ENCODE results near the gene CFAP53.
A peak's percentile ranks its signal among the peaks of the same experiment; 100 is the strongest.
"Not testable (repeated sequence)": the region's sequence is repeated elsewhere in the genome, so short reads cannot be mapped to it uniquely, and the experiment has no call there.

CFAP53 gene

GRCh38 chr18:50268022-50268747 is 1.9 kb upstream of the CFAP53 start:
- Histone ChIP-seq H3K27ac (peak overlapping the region in 6 of 11 experiments; percentile 5 to 58 (median 23); a peak in 8 of 22 replicates), H3K27me3 (no peaks in the 10 kb centered on the region), H3K4me2 (peak overlapping the region; percentile 76 to 96 (median 89)), H3K9ac (peak overlapping the region; percentile 24 to 73 (median 50); a peak in 18 of 22 replicates), H3K36me3 (peaks cover 43 to 53% (median 47%) of the 10 kb centered on the region in 11 experiments), H4K20me1 (peaks cover 2 to 38% (median 12%) of the 10 kb centered on the region in 11 experiments; a peak in 13 of 22 replicates), H3K4me1 (peaks cover 19 to 35% (median 31%) of the 10 kb centered on the region in 10 experiments), H3K9me3 (replicated peaks in 1 of 11) (no peaks in the 10 kb centered on the region), H3K4me3 (peak overlapping the region; percentile 43 to 68 (median 53); a peak in 19 of 20 replicates)
- TF ChIP-seq Cebpa-rat (IDR thresholded peaks at IDR 0.05): no peak

- Histone ChIP-seq H3K36me3 (peaks cover 0 to 7% (median 0%) of the 10 kb centered on the region in 11 experiments; a peak in 4 of 22 replicates), H3K4me1 (peaks cover 18 to 25% (median 23%) of the 10 kb centered on the region in 10 experiments), H3K4me3 (no peak overlapping the region), H3K9me3 (replicated peaks in 1 of 11) (peaks cover 0 to 6% (median 5%) of the 10 kb centered on the region in 11 experiments; a peak in 9 of 22 replicates), H3K9ac (no peak overlapping the region), H3K27me3 (no peaks in the 10 kb centered on the region), H3K27ac (no peak overlapping the region), H4K20me1 (peaks cover 0 to 2% (median 0%) of the 10 kb centered on the region in 11 experiments; a peak in 3 of 22 replicates), H3K4me2 (no peak overlapping the region)
- TF ChIP-seq Cebpa-rat (IDR thresholded peaks at IDR 0.05): no peak
Observed at GRCh38 chr18:50262977-50263376, 3.3 kb downstream of the CFAP53 start.

GRCh38 chr18:50250935-50251334 is 15.4 kb downstream of the CFAP53 start:
- no peaks in the 10 kb centered on the region for H3K27me3 ChIP-seq
- H3K27ac ChIP-seq: no peak overlapping the region
- no peak for TF ChIP-seq Cebpa-rat (IDR thresholded peaks at IDR 0.05)
- no peaks in the 10 kb centered on the region for H4K20me1 ChIP-seq
- no peak overlapping the region for H3K4me2 ChIP-seq
- H3K4me3 ChIP-seq: no peak overlapping the region
- no peak overlapping the region for H3K9ac ChIP-seq
- no peaks in the 10 kb centered on the region for H3K4me1 ChIP-seq
- no peaks in the 10 kb centered on the region for H3K36me3 ChIP-seq
- H3K9me3 ChIP-seq (replicated peaks in 1 of 11): no peaks in the 10 kb centered on the region

GRCh38 chr18:50249576-50249975 is 16.7 kb downstream of the CFAP53 start:
- no peak overlapping the region for H3K4me3 ChIP-seq
- H3K4me2 ChIP-seq: no peak overlapping the region
- TF ChIP-seq Cebpa-rat (IDR thresholded peaks at IDR 0.05): no peak
- no peaks in the 10 kb centered on the region for H3K4me1 ChIP-seq
- H3K9me3 ChIP-seq (replicated peaks in 1 of 11): peaks cover 0 to 6% (median 3%) of the 10 kb centered on the region in 11 experiments; a peak in 16 of 22 replicates
- no peak overlapping the region for H3K9ac ChIP-seq
- H3K27me3 ChIP-seq: no peaks in the 10 kb centered on the region
- no peak overlapping the region for H3K27ac ChIP-seq
- H3K36me3 ChIP-seq: no peaks in the 10 kb centered on the region
- H4K20me1 ChIP-seq: no peaks in the 10 kb centered on the region

- no peak for TF ChIP-seq Cebpa-rat (IDR thresholded peaks at IDR 0.05)
Observed at GRCh38 chr18:50247561-50247960, 18.7 kb downstream of the CFAP53 start.

GRCh38 chr18:50241768-50242167 is 24.5 kb downstream of the CFAP53 start:
- H3K27ac ChIP-seq, H3K9ac ChIP-seq, H3K4me3 ChIP-seq, H3K36me3 ChIP-seq, H3K27me3 ChIP-seq, H3K4me1 ChIP-seq, H4K20me1 ChIP-seq, H3K4me2 ChIP-seq: not testable (repeated sequence)
- peaks cover 31 to 51% (median 46%) of the 10 kb centered on the region in 11 experiments for H3K9me3 ChIP-seq (replicated peaks in 1 of 11)

More at GRCh38 chr18:50247561-50247960, 18.7 kb downstream of the CFAP53 start:
- Histone ChIP-seq H3K4me2 (no peak overlapping the region), H3K4me1 (no peaks in the 10 kb centered on the region), H3K9ac (no peak overlapping the region), H4K20me1 (no peaks in the 10 kb centered on the region), H3K9me3 (replicated peaks in 1 of 11) (peaks cover 8 to 24% (median 21%) of the 10 kb centered on the region in 11 experiments; a peak in 21 of 22 replicates), H3K27ac (no peak overlapping the region), H3K36me3 (no peaks in the 10 kb centered on the region), H3K4me3 (no peak overlapping the region), H3K27me3 (no peaks in the 10 kb centered on the region)

GRCh38 chr18:50240080-50240563 is 26.2 kb downstream of the CFAP53 start:
- H3K36me3 ChIP-seq: no peaks in the 10 kb centered on the region
- TF ChIP-seq Cebpa-rat (IDR thresholded peaks at IDR 0.05): no peak
- H3K4me3 ChIP-seq: no peak overlapping the region
- no peak overlapping the region for H3K4me2 ChIP-seq
- no peaks in the 10 kb centered on the region for H4K20me1 ChIP-seq
- peaks cover 31 to 51% (median 46%) of the 10 kb centered on the region in 11 experiments for H3K9me3 ChIP-seq (replicated peaks in 1 of 11)
- no peak overlapping the region for H3K9ac ChIP-seq
- no peak overlapping the region for H3K27ac ChIP-seq
- H3K4me1 ChIP-seq: no peaks in the 10 kb centered on the region; a peak in 1 of 20 replicates
- no peaks in the 10 kb centered on the region for H3K27me3 ChIP-seq

- H3K9me3 ChIP-seq (replicated peaks in 1 of 11): no peaks in the 10 kb centered on the region; a peak in 2 of 22 replicates
- 0 out of 22 replicates have a peak overlapping the region, but pooled peaks of 2 of the 11 experiments have one; percentile 2 to 42 for H3K9ac ChIP-seq
- no peak for TF ChIP-seq Cebpa-rat (IDR thresholded peaks at IDR 0.05)
- no peaks in the 10 kb centered on the region; a peak in 1 of 22 replicates for H3K27me3 ChIP-seq
- no peaks in the 10 kb centered on the region for H4K20me1 ChIP-seq
- peaks cover 0 to 39% (median 29%) of the 10 kb centered on the region in 10 experiments; a peak in 16 of 20 replicates for H3K4me1 ChIP-seq
- H3K36me3 ChIP-seq: no peaks in the 10 kb centered on the region
- no peak overlapping the region for H3K4me3 ChIP-seq
- no peak overlapping the region for H3K27ac ChIP-seq
- peak overlapping the region in 9 of 11 experiments; percentile 6 to 77 (median 62); a peak in 15 of 22 replicates for H3K4me2 ChIP-seq
Observed at GRCh38 chr18:50232419-50232818, 33.9 kb downstream of the CFAP53 start.

GRCh38 chr18:50231621-50232020 is 34.7 kb downstream of the CFAP53 start:
- H3K27ac ChIP-seq: no peak overlapping the region
- peaks cover 0 to 39% (median 29%) of the 10 kb centered on the region in 10 experiments; a peak in 16 of 20 replicates for H3K4me1 ChIP-seq
- H3K27me3 ChIP-seq: no peaks in the 10 kb centered on the region; a peak in 1 of 22 replicates
- peak overlapping the region in 9 of 11 experiments; percentile 6 to 77 (median 62); a peak in 12 of 22 replicates for H3K4me2 ChIP-seq
- H4K20me1 ChIP-seq: no peaks in the 10 kb centered on the region
- no peaks in the 10 kb centered on the region; a peak in 2 of 22 replicates for H3K9me3 ChIP-seq (replicated peaks in 1 of 11)
- H3K4me3 ChIP-seq: no peak overlapping the region
- no peak overlapping the region for H3K9ac ChIP-seq
- H3K36me3 ChIP-seq: no peaks in the 10 kb centered on the region
- no peak for TF ChIP-seq Cebpa-rat (IDR thresholded peaks at IDR 0.05)

- H3K36me3 ChIP-seq, H4K20me1 ChIP-seq, H3K9ac ChIP-seq, H3K27me3 ChIP-seq, H3K4me1 ChIP-seq, H3K4me2 ChIP-seq, H3K4me3 ChIP-seq, H3K27ac ChIP-seq: not testable (repeated sequence)
- H3K9me3 ChIP-seq (replicated peaks in 1 of 11): peaks cover 31 to 46% (median 37%) of the 10 kb centered on the region in 11 experiments
Observed at GRCh38 chr18:50220249-50220648, 46.0 kb downstream of the CFAP53 start.
